ENCODE results near the gene GMNC.

- TF ChIP-seq ZBTB11 (CRISPR knock-in tag; IDR thresholded peaks at IDR 0.05), result no peak
- TF ChIP-seq TCF12 (IDR thresholded peaks at IDR 0.05; ENCODE audit: low read depth, low read length), result no peak
- no peak for TF ChIP-seq MAX (IDR thresholded peaks at IDR 0.05; ENCODE audit: low read depth, low read length)
- TF ChIP-seq HSF1 (IDR thresholded peaks at IDR 0.05; ENCODE audit: low read depth, low read length), result no peak
- no peak for TF ChIP-seq POLR2AphosphoS5 (IDR thresholded peaks at IDR 0.05; ENCODE audit: low read length)
- no peak for TF ChIP-seq NR2C1 (IDR thresholded peaks at IDR 0.05)
These were observed 3.3 kb upstream of the GMNC start for GRCh38 chr3:190865828-190866227.

All from GM12878 (cell line).